ENCODE data around the gene CBX1.

DNA sequence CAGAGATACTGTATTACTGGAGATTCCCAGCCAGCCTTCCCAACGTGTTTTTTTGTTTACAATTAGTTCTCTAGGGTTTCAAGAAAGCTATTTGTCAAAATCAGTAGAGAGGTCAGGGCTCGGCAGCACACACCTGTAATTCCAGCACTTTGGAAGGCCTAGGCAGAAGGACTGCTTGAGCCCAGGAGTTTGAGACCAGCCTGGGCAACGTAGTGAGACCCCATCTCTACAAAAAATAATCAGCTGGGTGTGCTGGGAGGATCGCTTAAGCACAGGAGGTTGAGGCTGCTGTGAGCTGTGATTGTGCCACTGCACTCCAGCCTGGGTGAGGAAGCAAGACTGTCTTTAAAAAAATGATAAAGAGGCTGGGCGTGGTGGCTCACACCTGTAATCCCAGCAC is 19.4 kb downstream of the CBX1 start:
- TF ChIP-seq POLR2A (IDR thresholded peaks at IDR 0.05; ENCODE audit: low read length) (no peak), GATA1 (IDR thresholded peaks at IDR 0.05; ENCODE audit: low read depth, low read length) (no peak)
